Lower leg skin (tissue), 4 donors: Measurements from ENCODE around the gene IFT27. TPM values are rescaled to one million over a fixed set of nuclear protein-coding genes. Genes with fewer than 3 reads are reported as not detected.

Source experiments
- DNase-seq, 2 donors: peaks; one replicate each; pipeline ENCODE4 v3.0.0-alpha.2; 2019; ENCODE audit warnings: low spot score in 2 of 2
- H3K4me3 ChIP-seq: fragments of 200-600 bp; sonication (generic); 2 replicates; pipeline ENCODE4 v1.5.1; 2017; ENCODE audit warnings: mild to moderate bottlenecking, low read depth; ENCODE audit not compliant: poor library complexity, severe bottlenecking
- POLR2A ChIP-seq, 2 donors: fragments of 450-650 bp; IDR thresholded peaks; one replicate each; pipeline ENCODE4 v1.6.1; 2016 to 2017; ENCODE audit warnings: antibody characterized with exemption in 2 of 2, mild to moderate bottlenecking in 1 of 2, moderate library complexity in 1 of 2
- WGBS, 2 donors: methylation state at CpG; one replicate each; pipeline ENCODE4 v1.1.5; 2018; 5-methylcytosine and 5-hydroxymethylcytosine counted together
- intact Hi-C: fragments of 100-400 bp; cut with DNase I; formaldehyde crosslinking; loops from one replicate; pipeline ENCODE4 v1.15.0; 2023; ENCODE audit warnings: low total_unique reads
- total RNA-seq, 4 donors: library from RNA; depleted of rRNA; stranded (reverse); fragments of >200 nt; gene quantifications; one replicate each; pipeline ENCODE4 v1.1.0, GENCODE V29; 2016
- TF ChIP-seq, protein P1 (sequence below), 3 donors: fragments of 450-650 bp; IDR thresholded peaks; one replicate each; pipeline ENCODE4 v1.5.1; 2016; ENCODE audit warnings: antibody characterized with exemption in 3 of 3, mild to moderate bottlenecking in 3 of 3, moderate library complexity in 2 of 3

IFT27 gene
- total RNA-seq, 4 donors from 2014 or later: 4.3 to 9.3 (median 8.7) TPM

DNA sequence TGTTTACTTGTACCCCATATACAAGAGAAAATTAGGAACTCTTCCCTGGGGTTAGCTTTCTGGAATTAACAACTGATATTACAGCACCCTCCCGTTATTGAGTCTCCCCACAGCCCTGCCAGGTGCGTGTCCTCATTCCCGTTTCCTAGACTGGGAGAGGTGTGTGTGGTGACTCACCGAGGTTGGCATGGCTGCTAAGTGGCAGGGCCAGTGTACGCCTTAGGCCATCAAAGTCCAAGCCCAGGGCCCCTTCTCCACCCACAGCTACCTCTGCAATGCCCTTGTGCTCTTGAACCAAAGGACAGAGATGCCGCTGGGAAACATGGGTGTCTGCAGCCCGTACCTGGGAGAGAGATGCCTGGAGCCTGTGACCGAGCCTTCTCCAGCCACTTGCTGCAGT, 12.3 kb downstream of the IFT27 start:
- H3K4me3 ChIP-seq: no peak overlapping the region
- peak in 1 of 2 donors; percentile 78 for DNase-seq
- TF ChIP-seq, protein P1, sequence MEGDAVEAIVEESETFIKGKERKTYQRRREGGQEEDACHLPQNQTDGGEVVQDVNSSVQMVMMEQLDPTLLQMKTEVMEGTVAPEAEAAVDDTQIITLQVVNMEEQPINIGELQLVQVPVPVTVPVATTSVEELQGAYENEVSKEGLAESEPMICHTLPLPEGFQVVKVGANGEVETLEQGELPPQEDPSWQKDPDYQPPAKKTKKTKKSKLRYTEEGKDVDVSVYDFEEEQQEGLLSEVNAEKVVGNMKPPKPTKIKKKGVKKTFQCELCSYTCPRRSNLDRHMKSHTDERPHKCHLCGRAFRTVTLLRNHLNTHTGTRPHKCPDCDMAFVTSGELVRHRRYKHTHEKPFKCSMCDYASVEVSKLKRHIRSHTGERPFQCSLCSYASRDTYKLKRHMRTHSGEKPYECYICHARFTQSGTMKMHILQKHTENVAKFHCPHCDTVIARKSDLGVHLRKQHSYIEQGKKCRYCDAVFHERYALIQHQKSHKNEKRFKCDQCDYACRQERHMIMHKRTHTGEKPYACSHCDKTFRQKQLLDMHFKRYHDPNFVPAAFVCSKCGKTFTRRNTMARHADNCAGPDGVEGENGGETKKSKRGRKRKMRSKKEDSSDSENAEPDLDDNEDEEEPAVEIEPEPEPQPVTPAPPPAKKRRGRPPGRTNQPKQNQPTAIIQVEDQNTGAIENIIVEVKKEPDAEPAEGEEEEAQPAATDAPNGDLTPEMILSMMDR (IDR thresholded peaks at IDR 0.05): no peak
- TF ChIP-seq POLR2A (IDR thresholded peaks at IDR 0.05): no peak
- 53 to 55% methylated on average over 8 of the region's 8 CpGs for whole genome bisulfite sequencing, 2 donors
- intact Hi-C loops: no loop called here

GRCh38 chr22:36762687-36763260, 13.1 kb downstream of the IFT27 start:
- WGBS, 2 donors: 60 to 72% methylated on average over 17 of the region's 17 CpGs
- no peak for TF ChIP-seq POLR2A (IDR thresholded peaks at IDR 0.05)
- TF ChIP-seq, protein P1 (IDR thresholded peaks at IDR 0.05): no peak
- no peak overlapping the region for H3K4me3 ChIP-seq
- intact Hi-C loops: no loop called here
- peak in 1 of 2 donors; percentile 82 for DNase-seq

GRCh38 chr22:36761553-36762240, 14.2 kb downstream of the IFT27 start:
- WGBS, 2 donors: 91 to 92% methylated on average over 10 of the region's 10 CpGs
- intact Hi-C loops: no loop called here

GRCh38 chr22:36760786-36761185, 15.1 kb downstream of the IFT27 start:
- peak in 1 of 2 donors; percentile 15 for DNase-seq
- H3K4me3 ChIP-seq: no peak overlapping the region
- intact Hi-C loops: no loop called here
- TF ChIP-seq, protein P1 (IDR thresholded peaks at IDR 0.05): no peak
- WGBS, 2 donors: 68 to 71% methylated on average over 11 of the region's 11 CpGs

More at GRCh38 chr22:36761553-36762240, 14.2 kb downstream of the IFT27 start:
- no peak for TF ChIP-seq POLR2A (IDR thresholded peaks at IDR 0.05)
- TF ChIP-seq, protein P1 (IDR thresholded peaks at IDR 0.05): no peak
- peak in 1 of 2 donors; percentile 73 for DNase-seq
- no peak overlapping the region for H3K4me3 ChIP-seq

GRCh38 chr22:36759481-36760159, 16.3 kb downstream of the IFT27 start:
- TF ChIP-seq, protein P1 (IDR thresholded peaks at IDR 0.05): no peak
- TF ChIP-seq POLR2A (IDR thresholded peaks at IDR 0.05): no peak
- WGBS, 2 donors: 67 to 73% methylated on average over 19 of the region's 19 CpGs
- intact Hi-C loops: no loop called here
- DNase-seq: peak in 1 of 2 donors; percentile 75
- H3K4me3 ChIP-seq: no peak overlapping the region
